UCSD-AML1 (cell line): ENCODE measurements around the gene TSHZ3.

Source experiments
- DNase-seq: peaks from one replicate; lab custom pipeline; 2025; ENCODE audit not compliant: unreplicated experiment; lab: John Stamatoyannopoulos, UW

Gene TSHZ3

GRCh38 chr19:31314849-31315629 is 34.2 kb downstream of the TSHZ3 start:
- DNase-seq: no peak

- no peak for DNase-seq
Observed at GRCh38 chr19:31314156-31314555, 35.1 kb downstream of the TSHZ3 start.

DNA sequence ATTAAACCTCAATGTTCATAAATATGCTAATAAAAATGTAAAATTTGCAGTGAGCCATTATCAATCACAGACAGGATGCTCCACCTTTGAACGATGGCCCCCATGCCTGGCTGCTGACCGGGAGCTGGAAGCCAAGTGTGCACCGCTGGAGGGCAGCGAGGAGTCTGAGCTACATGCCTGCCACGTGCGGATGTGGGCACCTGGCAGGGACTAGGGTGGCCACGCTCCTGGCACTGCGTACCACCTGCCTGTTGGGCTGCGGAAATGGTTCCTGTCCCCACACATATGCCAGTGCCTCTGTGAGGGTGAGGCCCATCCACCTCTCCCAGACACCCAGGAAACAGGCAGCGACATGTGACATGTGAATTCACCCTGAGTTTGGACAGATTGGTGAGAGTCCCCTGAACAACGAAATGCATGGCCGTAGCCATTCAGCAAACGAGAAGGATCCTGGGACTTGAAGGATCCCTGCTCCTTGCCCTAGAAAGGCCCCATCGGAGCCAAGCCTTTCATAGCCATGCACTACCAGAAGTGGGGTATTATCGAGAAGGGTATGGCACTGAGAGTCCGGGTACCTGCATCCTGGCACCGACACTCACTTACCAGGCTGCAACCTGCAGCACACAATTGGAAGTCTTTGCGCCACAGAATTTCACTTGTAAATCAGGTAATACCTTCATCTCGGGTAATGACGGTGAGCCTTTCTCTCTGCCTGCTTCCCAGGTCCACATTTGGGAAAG is 35.8 kb downstream of the TSHZ3 start:
- DNase-seq: no peak

DNA sequence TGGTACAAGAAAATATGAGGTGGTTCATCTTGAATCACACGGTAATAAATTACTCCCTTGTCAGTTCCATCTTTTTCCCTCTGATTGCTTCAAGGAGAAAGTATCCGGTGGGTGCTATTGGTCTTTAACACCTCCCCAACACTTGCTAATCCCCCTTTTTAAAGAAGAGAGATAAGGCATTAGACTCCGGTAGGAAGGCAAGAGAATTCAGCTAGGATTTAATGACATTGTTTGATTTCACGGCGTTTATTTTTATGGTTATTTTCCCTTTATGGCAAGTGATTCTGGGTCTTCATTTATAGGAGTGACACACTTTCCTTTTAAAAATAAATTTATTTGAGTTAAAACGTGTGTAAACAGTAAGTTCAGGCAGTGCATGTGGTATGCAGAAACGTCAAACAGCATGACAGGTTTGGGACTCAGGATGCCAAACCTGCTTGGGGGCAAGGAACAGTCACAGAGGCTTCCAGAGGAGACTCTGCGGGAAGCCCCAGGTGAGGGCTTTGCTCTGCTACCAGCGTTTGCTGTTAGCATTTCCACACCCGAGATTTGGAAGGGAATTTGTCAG is 36.5 kb downstream of the TSHZ3 start:
- no peak for DNase-seq

GRCh38 chr19:31312009-31312676 is 37.1 kb downstream of the TSHZ3 start:
- peak; percentile 38 for DNase-seq

DNA sequence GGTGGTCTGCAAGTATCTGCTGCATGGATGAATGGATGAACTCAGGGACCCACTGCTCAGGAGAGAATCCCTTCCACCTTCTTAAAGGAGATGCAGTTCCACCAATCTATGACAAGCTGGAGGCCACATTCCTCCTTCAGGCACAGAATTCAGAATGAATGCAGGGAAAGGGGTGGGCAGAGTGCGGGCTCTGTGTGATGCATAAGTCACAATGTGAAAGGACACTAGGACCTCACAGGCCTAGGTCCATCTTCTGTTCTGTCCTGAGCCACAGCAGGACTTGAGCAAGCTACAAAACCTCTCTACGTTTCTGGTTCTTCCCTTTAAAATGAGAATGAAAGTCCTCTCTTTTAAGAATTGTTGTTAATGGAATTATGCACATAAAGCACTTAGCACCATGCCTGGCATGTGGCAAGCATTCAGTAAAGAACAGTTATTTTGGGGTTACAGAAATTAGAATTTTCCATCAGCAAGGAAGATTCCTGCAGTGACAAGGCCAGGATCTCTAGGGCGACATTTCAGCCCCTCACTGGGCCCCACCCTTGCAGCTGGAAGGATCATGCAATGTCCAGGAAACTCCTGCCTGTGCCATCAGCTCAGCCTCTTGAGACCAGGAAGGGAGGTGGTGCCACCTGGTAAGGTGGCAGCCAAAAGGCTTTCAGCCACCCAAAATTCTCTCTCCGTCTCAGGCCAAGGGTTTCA is 38.7 kb downstream of the TSHZ3 start:
- no peak for DNase-seq

DNA sequence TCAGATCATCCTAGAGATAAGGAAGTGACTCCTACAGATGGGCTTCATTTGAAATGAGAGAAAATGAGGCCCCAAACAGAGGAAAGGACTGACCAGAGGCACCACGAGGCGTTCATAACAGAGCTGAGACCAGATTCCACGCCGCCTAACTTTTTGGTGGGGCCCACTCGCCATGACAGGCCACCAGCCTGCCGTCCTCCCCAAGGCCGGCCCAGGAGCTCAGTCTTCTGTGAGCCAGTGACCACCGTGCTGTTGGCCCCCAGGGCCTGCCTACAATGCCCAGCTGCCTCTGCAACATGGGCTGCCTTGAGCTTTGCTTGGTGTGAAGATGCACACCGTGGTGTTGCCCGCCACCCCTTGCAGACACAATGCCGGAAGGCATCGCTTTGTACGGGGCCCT is 40.5 kb downstream of the TSHZ3 start:
- DNase-seq: no peak

DNA sequence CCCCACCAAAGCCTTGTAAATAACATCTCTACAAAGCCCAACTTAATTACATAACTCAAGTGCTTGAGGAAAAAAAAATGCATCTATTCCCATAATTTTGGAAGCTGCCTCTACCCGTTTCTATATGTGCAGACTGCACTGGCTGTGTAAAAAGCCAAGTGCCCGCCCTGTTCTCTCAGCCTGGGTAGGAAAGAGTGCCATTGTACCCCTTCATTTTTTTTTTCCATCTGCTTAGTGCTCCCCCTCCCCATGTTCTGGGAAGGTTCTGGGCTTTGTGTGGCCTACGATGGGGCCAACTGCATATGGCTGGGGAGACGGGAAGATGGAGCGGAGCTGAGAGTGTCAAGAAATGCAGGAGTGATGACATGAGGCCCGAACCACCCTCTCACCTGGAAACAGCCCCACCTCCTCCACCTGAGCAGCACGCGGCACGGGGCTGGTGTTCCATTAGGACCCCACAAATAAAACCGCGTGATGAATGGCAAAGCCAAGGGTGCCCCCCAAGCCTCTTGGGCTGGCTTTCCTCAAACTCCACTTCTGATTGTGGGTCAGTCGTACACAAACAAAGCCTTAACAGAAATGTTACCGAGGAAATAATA is 42.1 kb downstream of the TSHZ3 start:
- DNase-seq: no peak

DNA sequence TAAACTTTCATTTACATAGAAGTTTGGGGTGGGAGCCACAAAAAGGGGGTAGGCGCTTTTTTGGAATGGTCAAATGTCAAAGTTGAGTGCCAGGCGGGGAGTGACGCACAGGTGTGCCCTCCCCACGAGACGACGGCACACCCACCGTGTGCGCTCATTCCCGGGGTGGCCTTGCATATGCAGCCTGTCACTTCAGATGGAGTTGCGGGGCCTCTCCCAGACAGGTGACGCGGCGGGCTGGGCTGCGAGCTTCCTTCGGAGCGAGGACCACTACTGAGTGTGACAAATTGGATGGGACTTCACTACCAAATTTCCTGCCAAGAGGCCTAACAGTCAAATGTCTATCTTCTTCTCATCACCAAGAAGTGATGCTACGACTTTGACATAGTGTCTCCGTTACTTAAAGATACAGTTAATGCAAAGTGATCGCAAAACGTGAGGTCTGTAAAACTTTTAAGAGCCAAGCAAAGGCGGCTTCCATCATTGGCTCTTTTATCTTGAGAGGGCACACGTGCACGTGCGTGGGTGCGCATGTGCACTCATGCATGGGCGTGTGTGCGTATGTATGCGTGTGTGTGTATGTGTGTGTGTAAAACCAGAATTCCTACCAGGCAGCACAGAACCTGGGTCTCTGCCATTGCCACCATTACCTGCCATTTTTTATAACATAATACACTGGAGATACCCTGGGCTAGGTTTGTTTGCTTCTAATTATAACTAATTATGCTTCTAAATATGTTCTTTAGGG is 43.1 kb downstream of the TSHZ3 start:
- DNase-seq: no peak

- DNase-seq: no peak
Observed at GRCh38 chr19:31304831-31305312, 44.4 kb downstream of the TSHZ3 start.

- no peak for DNase-seq
Observed at GRCh38 chr19:31303262-31303815, 45.9 kb downstream of the TSHZ3 start.

- no peak for DNase-seq
Observed at GRCh38 chr19:31301306-31301980, 47.8 kb downstream of the TSHZ3 start.

GRCh38 chr19:31300422-31300821 is 48.8 kb downstream of the TSHZ3 start:
- DNase-seq: no peak

DNA sequence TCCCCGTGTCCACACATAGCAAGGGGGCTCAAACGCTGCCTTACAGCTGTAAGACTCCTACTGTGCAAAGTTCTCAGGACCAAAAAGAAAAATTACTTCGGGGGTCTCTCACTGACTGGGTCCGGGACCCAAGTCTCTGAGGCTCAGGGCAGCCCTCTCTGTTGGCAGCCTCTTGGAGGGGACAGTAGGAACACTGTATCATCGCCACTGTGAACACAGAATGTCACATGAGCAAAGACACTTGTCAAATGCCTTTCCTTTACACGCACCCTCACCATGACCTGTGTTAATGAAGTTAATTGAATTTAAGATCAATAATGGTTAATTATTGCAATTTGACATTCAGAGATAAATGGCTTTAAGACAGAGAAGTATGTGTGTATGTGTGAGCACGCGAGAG is 49.6 kb downstream of the TSHZ3 start:
- no peak for DNase-seq

DNA sequence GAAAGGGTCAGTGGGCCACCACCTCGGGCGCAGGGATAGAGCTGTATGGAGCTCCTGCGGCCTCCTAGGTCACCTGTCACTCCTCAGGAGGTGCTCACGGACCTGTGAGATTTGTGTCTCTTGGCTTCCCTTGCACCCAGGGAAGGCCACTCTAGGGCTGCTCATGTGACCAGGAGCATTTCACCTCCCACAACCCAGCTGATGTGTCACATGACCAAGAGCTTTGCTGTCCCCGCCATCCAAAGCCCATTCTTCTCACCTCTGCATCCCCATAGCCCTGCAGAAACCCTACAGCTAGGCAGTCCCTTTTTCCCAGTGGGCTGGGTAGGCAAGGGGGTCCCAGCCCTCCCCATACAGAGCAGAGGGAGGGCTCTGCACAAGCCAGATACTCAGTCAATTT is 51.2 kb downstream of the TSHZ3 start:
- no peak for DNase-seq

GRCh38 chr19:31296741-31297390 is 52.4 kb downstream of the TSHZ3 start:
- DNase-seq: no peak

DNA sequence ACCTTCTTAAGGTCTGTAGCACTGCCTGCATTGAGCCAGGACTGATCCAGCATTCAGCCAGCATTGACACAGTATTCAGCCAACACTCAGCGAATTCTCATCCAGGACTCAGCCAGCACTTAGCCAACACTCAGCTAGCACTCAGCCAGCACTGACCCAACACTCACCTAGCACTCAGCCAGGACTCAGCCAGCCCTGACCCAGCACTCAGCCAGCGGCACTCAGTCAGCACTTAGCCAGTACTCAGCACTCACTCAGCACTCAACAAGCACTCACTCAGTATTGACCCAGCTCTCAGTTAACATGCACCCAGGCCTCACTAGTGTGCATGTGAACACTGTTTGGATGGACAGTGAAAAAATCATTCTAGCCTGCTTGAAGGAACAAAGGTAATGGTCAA is 55.0 kb downstream of the TSHZ3 start:
- no peak for DNase-seq

DNA sequence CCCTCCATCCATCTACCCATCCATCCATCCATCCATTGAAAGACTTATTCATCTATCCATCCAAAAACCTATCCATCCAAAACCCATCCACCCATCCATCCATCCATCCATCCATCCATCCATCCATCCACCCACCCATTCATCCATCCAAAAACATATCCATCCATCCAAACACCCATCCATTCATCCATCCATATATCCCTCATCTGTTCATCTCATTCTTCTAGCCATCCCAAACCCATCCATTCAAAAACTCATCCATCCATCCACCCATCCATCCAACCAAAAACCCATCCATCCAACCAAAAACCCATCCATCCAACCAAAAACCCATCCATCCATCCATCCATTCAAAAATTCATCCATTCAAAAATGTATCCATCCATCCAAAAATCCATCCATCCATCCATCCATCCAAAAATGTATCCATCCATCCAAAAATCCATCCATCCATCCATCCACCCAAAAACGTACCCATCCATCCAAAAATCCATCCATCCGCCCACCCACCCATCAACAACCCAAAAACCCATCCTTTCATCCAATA is 56.5 kb downstream of the TSHZ3 start:
- no peak for DNase-seq
